Activated naive CD8-positive, alpha-beta T cell (primary cell): ENCODE measurements around the gene C2orf76.

Experiments
- H3K27ac Mint-ChIP-seq: one replicate; pipeline ENCODE4 v1.8.0; 2021; ENCODE audit warnings: mixed read lengths
- H3K27me3 Mint-ChIP-seq: one replicate; pipeline ENCODE4 v1.8.0; 2021; ENCODE audit warnings: mixed read lengths
- H3K36me3 Mint-ChIP-seq: one replicate; pipeline ENCODE4 v1.8.0; 2021; ENCODE audit warnings: mixed read lengths
- H3K4me1 Mint-ChIP-seq: one replicate; pipeline ENCODE4 v1.8.0; 2021; ENCODE audit warnings: low read depth, mixed read lengths
- H3K4me3 Mint-ChIP-seq: one replicate; pipeline ENCODE4 v1.8.0; 2021; ENCODE audit warnings: mild to moderate bottlenecking, mixed read lengths
- H3K9me3 Mint-ChIP-seq: one replicate; pipeline ENCODE4 v1.8.0; 2021; ENCODE audit warnings: low read depth, mixed read lengths

Gene C2orf76

GRCh38 chr2:119366161-119366648 lies 429 bp downstream of the C2orf76 start:
- no peaks in the 10 kb centered on the region for H3K9me3 Mint-ChIP-seq
- peak overlapping the region; percentile 99 for H3K4me3 Mint-ChIP-seq
- peak overlapping the region; percentile 98 for H3K27ac Mint-ChIP-seq
- H3K4me1 Mint-ChIP-seq, result peaks cover 52% of the 10 kb centered on the region
- H3K27me3 Mint-ChIP-seq, result no peaks in the 10 kb centered on the region
- H3K36me3 Mint-ChIP-seq, result peaks cover 15% of the 10 kb centered on the region

DNA sequence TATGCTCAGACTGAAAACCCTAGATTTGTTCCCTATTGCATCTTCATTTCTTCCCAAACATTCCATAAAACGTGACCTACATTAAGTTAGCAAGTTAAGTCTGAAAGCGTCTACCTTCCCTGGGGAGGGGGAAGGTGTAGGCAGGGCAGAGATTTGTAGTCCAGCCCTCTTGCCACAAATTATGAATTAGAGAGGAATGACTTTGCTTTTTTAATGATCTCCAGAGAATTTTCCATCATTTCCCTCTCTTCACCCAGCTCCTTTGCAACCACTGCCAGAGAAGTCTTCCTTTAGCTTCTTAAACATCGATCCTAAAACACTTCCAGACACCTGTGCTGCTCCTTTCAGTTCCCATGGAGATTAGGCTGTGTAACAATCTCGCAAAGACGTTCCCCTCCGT lies 1.2 kb downstream of the C2orf76 start:
- peak overlapping the region; percentile 98 for H3K27ac Mint-ChIP-seq
- no peaks in the 10 kb centered on the region for H3K27me3 Mint-ChIP-seq
- no peaks in the 10 kb centered on the region for H3K9me3 Mint-ChIP-seq
- H3K4me1 Mint-ChIP-seq, result peaks cover 52% of the 10 kb centered on the region
- H3K4me3 Mint-ChIP-seq, result peak overlapping the region; percentile 99
- H3K36me3 Mint-ChIP-seq, result peaks cover 14% of the 10 kb centered on the region

- H3K36me3 Mint-ChIP-seq, result peaks cover 10% of the 10 kb centered on the region
- H3K9me3 Mint-ChIP-seq, result no peaks in the 10 kb centered on the region
- H3K27me3 Mint-ChIP-seq, result no peaks in the 10 kb centered on the region
- peak overlapping the region; percentile 98 for H3K27ac Mint-ChIP-seq
- peaks cover 50% of the 10 kb centered on the region for H3K4me1 Mint-ChIP-seq
- H3K4me3 Mint-ChIP-seq, result peak overlapping the region; percentile 99
Measured at GRCh38 chr2:119364798-119365197, 1.8 kb downstream of the C2orf76 start.

DNA sequence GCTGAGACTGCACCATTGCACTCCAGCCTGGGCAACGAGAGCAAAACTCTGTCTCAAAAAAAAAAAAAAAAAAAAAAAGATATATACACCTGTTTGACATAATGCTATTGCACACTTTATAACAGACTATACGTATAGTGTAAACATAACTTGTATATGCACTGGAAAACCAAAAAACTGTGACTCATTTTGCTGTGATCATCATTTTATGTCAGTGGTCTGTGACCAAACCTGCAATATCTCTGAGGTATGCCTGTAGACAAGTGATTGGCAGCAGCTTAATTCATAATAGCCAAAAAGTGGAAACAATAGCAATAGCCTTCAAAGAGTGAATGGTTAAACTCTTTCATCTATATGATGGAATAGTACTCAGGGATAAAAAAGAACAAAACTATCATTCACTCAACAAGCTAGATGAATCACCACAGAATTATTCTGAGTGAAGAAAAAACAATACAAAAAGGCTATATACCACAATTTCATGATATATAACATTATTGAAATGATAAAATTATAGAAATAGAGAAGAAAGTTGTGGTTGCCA lies 6.1 kb downstream of the C2orf76 start:
- H3K36me3 Mint-ChIP-seq, result no peaks in the 10 kb centered on the region
- H3K4me1 Mint-ChIP-seq, result peaks cover 27% of the 10 kb centered on the region
- no peaks in the 10 kb centered on the region for H3K27me3 Mint-ChIP-seq
- H3K9me3 Mint-ChIP-seq, result no peaks in the 10 kb centered on the region
- H3K4me3 Mint-ChIP-seq, result no peak overlapping the region
- H3K27ac Mint-ChIP-seq, result no peak overlapping the region

- peaks cover 21% of the 10 kb centered on the region for H3K4me1 Mint-ChIP-seq
- H3K4me3 Mint-ChIP-seq, result no peak overlapping the region
- H3K27me3 Mint-ChIP-seq, result no peaks in the 10 kb centered on the region
- H3K36me3 Mint-ChIP-seq, result no peaks in the 10 kb centered on the region
- H3K9me3 Mint-ChIP-seq, result no peaks in the 10 kb centered on the region
- no peak overlapping the region for H3K27ac Mint-ChIP-seq
Measured at GRCh38 chr2:119359774-119360173, 6.9 kb downstream of the C2orf76 start.

DNA sequence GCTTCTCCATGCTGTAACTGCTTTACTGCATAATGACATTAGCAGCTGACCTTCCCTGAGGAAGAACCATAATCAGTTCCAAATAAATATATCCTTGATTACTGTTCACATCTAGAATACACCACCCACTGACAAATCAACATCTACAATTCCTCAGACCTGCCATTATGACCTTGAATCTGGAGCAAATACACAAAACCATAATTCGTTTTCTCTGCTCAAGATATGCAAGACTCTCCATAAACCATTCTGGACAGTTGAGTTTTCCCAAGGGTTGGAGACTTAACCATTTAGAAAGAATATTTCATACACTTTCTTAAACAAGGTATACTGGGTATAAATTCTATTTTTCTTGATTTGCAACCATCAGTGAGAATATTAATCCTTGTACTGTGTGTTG lies 11.8 kb downstream of the C2orf76 start:
- H3K27ac Mint-ChIP-seq, result no peak overlapping the region
- H3K4me3 Mint-ChIP-seq, result no peak overlapping the region
- peaks cover 2% of the 10 kb centered on the region for H3K4me1 Mint-ChIP-seq
- peaks cover 3% of the 10 kb centered on the region for H3K36me3 Mint-ChIP-seq
- H3K9me3 Mint-ChIP-seq, result no peaks in the 10 kb centered on the region
- H3K27me3 Mint-ChIP-seq, result no peaks in the 10 kb centered on the region

GRCh38 chr2:119352357-119352756 lies 14.3 kb downstream of the C2orf76 start:
- Mint-ChIP-seq H3K36me3 (peaks cover 3% of the 10 kb centered on the region), H3K4me3 (no peak overlapping the region), H3K4me1 (no peaks in the 10 kb centered on the region), H3K27ac (no peak overlapping the region), H3K27me3 (no peaks in the 10 kb centered on the region), H3K9me3 (no peaks in the 10 kb centered on the region)

DNA sequence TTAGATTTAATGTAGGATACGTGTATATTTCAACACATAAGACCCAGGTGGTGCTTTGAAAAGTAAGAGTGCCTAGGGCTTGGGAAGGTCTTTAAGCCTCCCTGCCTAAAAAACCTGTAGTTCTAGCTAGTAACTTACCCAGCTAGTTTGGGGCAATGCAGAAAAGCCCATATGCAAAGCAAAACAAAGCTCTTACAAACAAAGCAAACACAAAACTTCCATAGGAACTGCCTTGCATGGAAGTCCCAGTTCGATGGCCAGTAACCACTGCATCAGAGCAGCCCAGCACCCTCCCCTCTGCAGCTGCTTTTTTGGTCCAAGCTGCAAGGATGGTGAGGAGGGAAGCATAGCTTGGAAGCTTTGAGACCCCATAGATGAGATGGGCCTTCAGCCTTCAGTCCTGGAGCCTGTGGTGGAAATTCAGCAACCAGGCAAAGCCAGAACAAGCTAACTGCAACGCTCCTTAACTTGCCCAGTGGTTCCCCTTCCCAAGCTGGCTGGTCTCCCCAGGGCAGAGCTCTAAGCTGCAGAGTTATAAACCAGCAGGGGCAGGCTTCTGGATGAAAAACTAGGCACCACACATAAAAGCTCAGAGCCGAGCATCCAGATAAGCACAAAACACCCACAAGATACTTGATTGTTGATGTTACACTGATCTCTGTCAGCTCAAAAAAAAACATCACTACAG lies 16.2 kb downstream of the C2orf76 start:
- Mint-ChIP-seq H3K4me1 (no peaks in the 10 kb centered on the region), H3K4me3 (no peak overlapping the region), H3K27me3 (no peaks in the 10 kb centered on the region), H3K27ac (no peak overlapping the region), H3K36me3 (peaks cover 3% of the 10 kb centered on the region), H3K9me3 (no peaks in the 10 kb centered on the region)

GRCh38 chr2:119349289-119349688 lies 17.3 kb downstream of the C2orf76 start:
- Mint-ChIP-seq H3K36me3 (peaks cover 3% of the 10 kb centered on the region), H3K4me1 (no peaks in the 10 kb centered on the region), H3K4me3 (no peak overlapping the region), H3K27ac (no peak overlapping the region), H3K9me3 (no peaks in the 10 kb centered on the region), H3K27me3 (no peaks in the 10 kb centered on the region)

GRCh38 chr2:119341684-119342083 lies 24.9 kb downstream of the C2orf76 start:
- no peak overlapping the region for H3K4me3 Mint-ChIP-seq
- H3K36me3 Mint-ChIP-seq, result no peaks in the 10 kb centered on the region
- peaks cover 19% of the 10 kb centered on the region for H3K4me1 Mint-ChIP-seq
- H3K27me3 Mint-ChIP-seq, result no peaks in the 10 kb centered on the region
- H3K9me3 Mint-ChIP-seq, result no peaks in the 10 kb centered on the region
- H3K27ac Mint-ChIP-seq, result no peak overlapping the region

DNA sequence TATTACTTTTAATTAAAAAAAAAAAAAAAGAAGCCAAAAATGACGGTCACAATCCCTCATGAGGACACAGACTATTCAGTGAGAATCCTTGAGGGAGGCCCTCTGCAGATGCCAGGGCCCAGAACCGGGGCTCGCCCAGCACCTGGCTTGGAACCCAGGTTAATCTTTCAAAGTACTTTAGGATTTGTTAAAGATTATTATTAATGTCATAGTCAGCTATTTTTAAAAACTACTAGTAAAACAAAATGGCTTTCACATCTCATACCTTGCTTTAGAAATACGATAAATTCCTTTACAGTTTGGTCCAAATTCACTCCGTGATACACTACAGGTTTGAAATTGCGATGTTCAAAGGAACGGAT lies 27.1 kb downstream of the C2orf76 start:
- Mint-ChIP-seq H3K9me3 (no peaks in the 10 kb centered on the region), H3K27ac (no peak overlapping the region)

DNA sequence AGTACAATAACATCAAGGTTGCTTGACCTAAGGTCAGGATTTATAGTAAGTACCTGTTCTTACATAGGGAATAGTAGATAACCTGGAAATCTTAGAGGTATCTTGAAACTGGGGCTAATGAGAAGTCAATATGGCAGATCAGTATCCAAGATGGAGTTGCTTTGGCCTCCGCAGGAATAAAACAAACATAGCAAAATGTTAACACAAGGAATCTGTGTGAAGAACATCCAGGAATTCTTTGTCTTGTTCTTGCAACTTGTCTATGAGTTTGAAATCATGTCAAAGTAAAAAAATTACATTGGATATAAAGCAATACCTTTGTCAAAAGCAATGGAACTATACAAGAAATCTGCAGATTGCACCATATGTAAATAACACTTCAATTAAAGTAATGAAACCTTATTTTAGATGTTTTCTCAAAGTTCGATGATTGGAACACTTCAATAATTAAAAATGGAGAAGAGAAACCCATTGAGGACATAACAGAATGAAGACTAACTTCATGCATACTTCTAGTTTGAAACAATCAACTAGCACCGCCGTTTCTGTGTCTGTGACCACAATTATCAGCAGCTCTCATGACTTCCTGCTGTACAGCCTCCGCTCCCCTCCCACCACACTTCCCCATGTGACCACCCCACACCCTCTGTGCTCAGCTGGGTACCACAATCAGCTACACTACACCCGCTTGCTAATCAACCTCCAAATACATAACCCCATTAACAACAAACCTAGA lies 27.6 kb downstream of the C2orf76 start:
- Mint-ChIP-seq H3K36me3 (peaks cover 12% of the 10 kb centered on the region), H3K27me3 (no peaks in the 10 kb centered on the region), H3K4me3 (peak overlapping the region; percentile 52), H3K27ac (peak overlapping the region; percentile 77), H3K4me1 (peaks cover 19% of the 10 kb centered on the region), H3K9me3 (no peaks in the 10 kb centered on the region)

More for the DNA sequence above, 27.1 kb downstream of the C2orf76 start:
- Mint-ChIP-seq H3K4me3 (peak overlapping the region; percentile 52), H3K4me1 (peaks cover 19% of the 10 kb centered on the region), H3K36me3 (peaks cover 10% of the 10 kb centered on the region), H3K27me3 (no peaks in the 10 kb centered on the region)

- peaks cover 19% of the 10 kb centered on the region for H3K36me3 Mint-ChIP-seq
- peaks cover 19% of the 10 kb centered on the region for H3K4me1 Mint-ChIP-seq
- no peaks in the 10 kb centered on the region for H3K9me3 Mint-ChIP-seq
- H3K4me3 Mint-ChIP-seq, result no peak overlapping the region
- no peak overlapping the region for H3K27ac Mint-ChIP-seq
- H3K27me3 Mint-ChIP-seq, result no peaks in the 10 kb centered on the region
Measured at GRCh38 chr2:119338272-119338671, 28.4 kb downstream of the C2orf76 start.

DNA sequence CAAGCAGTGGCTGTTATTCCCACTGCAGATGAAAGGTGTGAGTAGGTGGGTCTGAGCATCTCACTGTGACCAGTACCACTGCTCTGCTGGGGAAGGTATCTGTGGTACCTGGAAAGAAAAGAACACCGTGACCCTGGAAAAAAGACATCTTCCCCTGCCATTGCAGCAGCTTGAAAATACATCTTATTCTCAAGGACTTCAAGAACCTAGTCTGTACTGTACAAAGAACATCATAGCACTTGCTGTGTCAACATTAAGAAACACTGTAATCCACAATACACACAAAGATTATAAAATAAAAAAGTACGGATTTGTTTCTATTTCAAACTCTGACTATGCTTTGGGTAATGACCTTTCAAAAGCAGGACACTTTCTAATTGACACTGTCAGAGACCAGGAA lies 28.9 kb downstream of the C2orf76 start:
- no peak overlapping the region for H3K4me3 Mint-ChIP-seq
- no peaks in the 10 kb centered on the region for H3K27me3 Mint-ChIP-seq

DNA sequence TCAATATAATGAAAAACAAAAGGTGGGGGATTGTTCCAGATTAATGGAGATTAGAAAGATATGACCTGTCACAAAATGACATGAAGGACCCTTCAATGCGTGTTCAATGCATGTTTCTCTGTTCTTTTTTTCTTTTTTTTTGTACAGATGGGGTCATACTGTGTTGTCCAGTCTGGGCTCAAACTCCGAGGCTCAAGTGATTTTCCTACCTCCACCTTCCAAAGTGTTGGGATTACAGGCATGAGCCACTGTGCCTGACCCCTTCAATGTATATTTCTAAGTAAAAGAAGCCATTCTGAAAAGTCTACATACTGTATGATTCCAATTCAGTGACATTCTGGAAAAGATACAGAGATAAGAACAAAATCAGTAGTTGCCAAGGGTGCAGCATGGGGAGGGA lies 32.8 kb downstream of the C2orf76 start:
- Mint-ChIP-seq H3K9me3 (no peaks in the 10 kb centered on the region), H3K27ac (no peak overlapping the region), H3K4me1 (peaks cover 8% of the 10 kb centered on the region), H3K27me3 (no peaks in the 10 kb centered on the region), H3K4me3 (no peak overlapping the region), H3K36me3 (peaks cover 27% of the 10 kb centered on the region)

More for the DNA sequence above, 28.9 kb downstream of the C2orf76 start:
- peaks cover 19% of the 10 kb centered on the region for H3K4me1 Mint-ChIP-seq
- peaks cover 22% of the 10 kb centered on the region for H3K36me3 Mint-ChIP-seq
- no peaks in the 10 kb centered on the region for H3K9me3 Mint-ChIP-seq
- no peak overlapping the region for H3K27ac Mint-ChIP-seq
